ENCODE data around the gene FHIT.

DNA sequence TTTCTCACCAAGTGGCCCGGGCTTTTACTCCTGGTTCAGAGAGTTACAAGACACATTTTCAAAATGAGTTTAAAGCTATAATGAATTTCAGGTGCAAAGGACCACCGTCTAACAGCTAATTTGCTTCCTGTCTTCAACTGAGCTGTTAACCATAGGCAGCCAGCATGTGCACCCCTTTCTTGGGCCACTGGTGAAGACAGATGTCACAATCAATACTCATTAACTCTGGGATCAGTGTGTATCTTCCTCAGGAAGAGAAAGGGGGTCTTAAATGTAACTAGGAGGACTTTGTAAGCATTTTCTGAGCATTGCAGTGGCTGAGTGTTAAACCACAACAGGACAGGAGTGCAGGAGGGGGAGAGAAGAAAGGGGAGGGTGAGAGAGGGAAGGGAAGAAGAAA, 1450.8 kb downstream of the FHIT start:
- TF ChIP-seq, protein P1, sequence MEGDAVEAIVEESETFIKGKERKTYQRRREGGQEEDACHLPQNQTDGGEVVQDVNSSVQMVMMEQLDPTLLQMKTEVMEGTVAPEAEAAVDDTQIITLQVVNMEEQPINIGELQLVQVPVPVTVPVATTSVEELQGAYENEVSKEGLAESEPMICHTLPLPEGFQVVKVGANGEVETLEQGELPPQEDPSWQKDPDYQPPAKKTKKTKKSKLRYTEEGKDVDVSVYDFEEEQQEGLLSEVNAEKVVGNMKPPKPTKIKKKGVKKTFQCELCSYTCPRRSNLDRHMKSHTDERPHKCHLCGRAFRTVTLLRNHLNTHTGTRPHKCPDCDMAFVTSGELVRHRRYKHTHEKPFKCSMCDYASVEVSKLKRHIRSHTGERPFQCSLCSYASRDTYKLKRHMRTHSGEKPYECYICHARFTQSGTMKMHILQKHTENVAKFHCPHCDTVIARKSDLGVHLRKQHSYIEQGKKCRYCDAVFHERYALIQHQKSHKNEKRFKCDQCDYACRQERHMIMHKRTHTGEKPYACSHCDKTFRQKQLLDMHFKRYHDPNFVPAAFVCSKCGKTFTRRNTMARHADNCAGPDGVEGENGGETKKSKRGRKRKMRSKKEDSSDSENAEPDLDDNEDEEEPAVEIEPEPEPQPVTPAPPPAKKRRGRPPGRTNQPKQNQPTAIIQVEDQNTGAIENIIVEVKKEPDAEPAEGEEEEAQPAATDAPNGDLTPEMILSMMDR (conservative IDR thresholded peaks at IDR 0.05; ENCODE audit: low read depth, low read length): no peak
- TF ChIP-seq SMC3 (IDR thresholded peaks at IDR 0.05; ENCODE audit: low read depth, low read length) (no peak), MAZ (IDR thresholded peaks at IDR 0.05; ENCODE audit: borderline replicate concordance, low read depth, low read length) (no peak)
- TF ChIP-seq, protein P2, sequence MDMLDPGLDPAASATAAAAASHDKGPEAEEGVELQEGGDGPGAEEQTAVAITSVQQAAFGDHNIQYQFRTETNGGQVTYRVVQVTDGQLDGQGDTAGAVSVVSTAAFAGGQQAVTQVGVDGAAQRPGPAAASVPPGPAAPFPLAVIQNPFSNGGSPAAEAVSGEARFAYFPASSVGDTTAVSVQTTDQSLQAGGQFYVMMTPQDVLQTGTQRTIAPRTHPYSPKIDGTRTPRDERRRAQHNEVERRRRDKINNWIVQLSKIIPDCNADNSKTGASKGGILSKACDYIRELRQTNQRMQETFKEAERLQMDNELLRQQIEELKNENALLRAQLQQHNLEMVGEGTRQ (IDR thresholded peaks at IDR 0.05; ENCODE audit: low read depth, low read length): no peak
